GM12878 (cell line): ENCODE data around the gene TUNAR. TPM values are rescaled to one million over a fixed set of nuclear protein-coding genes. Genes with fewer than 3 reads are reported as not detected.

Source experiments
- ATAC-seq: fragments of 200-7000 bp; cut with Tn5 transposase; 3 replicates; pipeline ENCODE4 v1.9.1; 2020; ENCODE audit warnings: mild to moderate bottlenecking, moderate library complexity
- BruUV-seq: library from RNA; stranded (reverse); fragments of 400-500 nt; replicated peaks from 2 replicates; lab custom pipeline; 2021; lab: Mats Ljungman, UMichigan
- CTCF ChIA-PET: fragments of 300-600 bp; sonication (Branson Sonifier 250); formaldehyde crosslinking; extraction: SDS; loops from one replicate; lab custom pipeline; 2021; ENCODE audit warnings: inconsistent platforms; lab: Yijun Ruan, JAX
- POLR2A ChIA-PET: fragments of 350-600 bp; formaldehyde crosslinking; extraction: SDS; loops from one replicate; lab custom pipeline; 2021; ENCODE audit warnings: inconsistent platforms; lab: Charles Lee
- RAD21 ChIA-PET: fragments of 300-600 bp; sonication (Branson Sonifier 250); formaldehyde crosslinking; loops from one replicate; lab custom pipeline; 2023; ENCODE audit warnings: antibody characterized with exemption; ENCODE audit not compliant: unreplicated experiment; lab: Charles Lee
- SMC1A ChIA-PET: fragments of 300-600 bp; sonication (Branson Sonifier 250); formaldehyde crosslinking; loops from one replicate; lab custom pipeline; 2023; ENCODE audit not compliant: unreplicated experiment, uncharacterized antibody; lab: Charles Lee
- DNase-seq: peaks from one replicate; pipeline ENCODE4 v3.0.0-alpha.2; 2011; ENCODE audit warnings: low read depth, low spot score
- FAIRE-seq: peaks from 3 replicates; lab custom pipeline; 2011; peaks lifted over from hg19 to GRCh38; lab: Jason Lieb, UNC
- H2AFZ ChIP-seq: 2 replicates; pipeline ENCODE4 v1.6.0; 2011; ENCODE audit warnings: low read depth, low read length, control low read depth; ENCODE audit not compliant: control insufficient read depth
- H3K27ac ChIP-seq: 2 replicates; pipeline ENCODE4 v1.5.1; 2011; ENCODE audit warnings: control low read depth; ENCODE audit not compliant: control insufficient read depth, insufficient read depth
- H3K27me3 ChIP-seq, 2 experiments: replicated peaks in 1 of 2; 2 replicates each; pipeline versions ENCODE4 v1.6.0 to v1.6.1; 2011; ENCODE audit warnings: low read length in 1 of 2; ENCODE audit not compliant: control insufficient read depth in 2 of 2, insufficient read depth in 2 of 2
- H3K36me3 ChIP-seq, 2 experiments: 2 replicates each; pipeline ENCODE4 v1.5.1; 2011; ENCODE audit warnings: low read length in 1 of 2; ENCODE audit not compliant: control insufficient read depth in 2 of 2, insufficient read depth in 2 of 2
- H3K4me1 ChIP-seq: 2 replicates; pipeline ENCODE4 v1.6.1; 2011; ENCODE audit warnings: mild to moderate bottlenecking, low read length, moderate library complexity, mixed read lengths; ENCODE audit not compliant: control insufficient read depth, insufficient read depth
- H3K4me2 ChIP-seq: 2 replicates; pipeline ENCODE4 v1.6.0; 2011; ENCODE audit warnings: control low read depth; ENCODE audit not compliant: control insufficient read depth, insufficient read depth
- H3K4me3 ChIP-seq: fragments of 200-600 bp; sonication (generic); 2 replicates; pipeline ENCODE4 v1.5.1; 2016
- H3K79me2 ChIP-seq: 2 replicates; pipeline ENCODE4 v1.6.0; 2011; ENCODE audit warnings: low read length; ENCODE audit not compliant: control insufficient read depth, insufficient read depth
- H3K9ac ChIP-seq: 2 replicates; pipeline ENCODE4 v1.8.0; 2011; ENCODE audit warnings: low read length, control low read depth, mixed read lengths; ENCODE audit not compliant: control insufficient read depth, insufficient read depth
- H3K9me3 ChIP-seq: replicated peaks from 3 replicates; pipeline ENCODE4 v1.5.1; 2011; ENCODE audit warnings: mild to moderate bottlenecking, low read length; ENCODE audit not compliant: control insufficient read depth, insufficient read depth
- H4K20me1 ChIP-seq: 2 replicates; pipeline ENCODE4 v1.6.0; 2011; ENCODE audit not compliant: control insufficient read depth, insufficient read depth
- CEBPB ChIP-seq, 2 experiments: fragments of 150-350 bp in 1 of 2; IDR thresholded peaks; 2 replicates each; pipeline ENCODE4 v1.6.1; 2012 to 2014; ENCODE audit warnings: low read depth in 2 of 2, low read length in 2 of 2, borderline replicate concordance in 1 of 2, inconsistent platforms in 1 of 2
- CREM ChIP-seq: IDR thresholded peaks from 2 replicates; pipeline ENCODE4 v1.6.1; 2014; ENCODE audit warnings: antibody characterized with exemption, low read depth
- E2F8 ChIP-seq: fragments of 450-650 bp; IDR thresholded peaks from 2 replicates; pipeline ENCODE4 v1.6.1; 2018; ENCODE audit warnings: mild to moderate bottlenecking, low read depth, moderate library complexity; ENCODE audit not compliant: partially characterized antibody
- KLF5 ChIP-seq: fragments of 450-650 bp; IDR thresholded peaks from 2 replicates; pipeline ENCODE4 v1.6.1; 2014; ENCODE audit warnings: mild to moderate bottlenecking; ENCODE audit not compliant: partially characterized antibody
- MXI1 ChIP-seq: fragments of 150-350 bp; IDR thresholded peaks from 2 replicates; pipeline ENCODE4 v1.6.1; 2011; ENCODE audit warnings: low read depth, mild to moderate bottlenecking, inconsistent platforms, low read length, improper control_type of control experiment
- NR2C1 ChIP-seq: fragments of 450-650 bp; IDR thresholded peaks from 2 replicates; pipeline ENCODE4 v1.6.1; 2017; ENCODE audit warnings: antibody characterized with exemption, mild to moderate bottlenecking, moderate library complexity
- SUZ12 ChIP-seq: fragments of 200-600 bp; sonication (generic); IDR thresholded peaks from one replicate; pipeline ENCODE4 v1.6.1; 2018; ENCODE audit warnings: antibody characterized with exemption, mild to moderate bottlenecking; ENCODE audit not compliant: unreplicated experiment
- TCF3 ChIP-seq: IDR thresholded peaks from 2 replicates; pipeline ENCODE4 v1.6.1; 2012; ENCODE audit warnings: low read depth, mild to moderate bottlenecking, low read length, borderline replicate concordance; ENCODE audit not compliant: insufficient read depth
- WGBS: methylation state at CpG from one replicate; pipeline ENCODE4 v1.1.6; 2016; ENCODE audit warnings: low lambda C conversion rate; ENCODE audit not compliant: insufficient replicate concordance, insufficient coverage; ENCODE audit errors: missing lambda C conversion rate; 5-methylcytosine and 5-hydroxymethylcytosine counted together
- in situ Hi-C: fragments of 300-500 bp; cut with MboI; formaldehyde crosslinking; loops from 9 replicates; pipeline ENCODE4 v1.14.3; 2018; ENCODE audit warnings: mixed read lengths
- intact Hi-C: fragments of 100-400 bp; cut with micrococcal nuclease; formaldehyde crosslinking; loops from one replicate; pipeline ENCODE4 v1.14.2; 2022; ENCODE audit not compliant: unreplicated experiment
- polyA plus RNA-seq, 11 experiments: library from polyadenylated mRNA; depleted of rRNA in 4 of 11; unstranded in 6 of 11; stranded (reverse) in 5 of 11; fragments of >200 nt; fragmentation: Nextera tagmentation in 4 of 11; fragmentation: Illumina TruSeq in 1 of 11; extraction: Ambion mirVana in 4 of 11; extraction: Trizol in 1 of 11; gene quantifications; 1 replicate in 1 of 11; 2 replicates in 10 of 11; pipeline versions ENCODE4 v1.2.1 to v1.2.3, GENCODE V29; 2011 to 2016; ENCODE audit warnings: inconsistent platforms in 2 of 11, missing spikeins in 2 of 11, low read depth in 1 of 11
- total RNA-seq, 4 experiments: library from RNA; depleted of rRNA in 3 of 4; stranded (reverse); fragments of >200 nt in 3 of 4; fragmentation: Illumina TruSeq in 1 of 4; extraction: Trizol in 1 of 4; gene quantifications; 2 replicates each; pipeline versions ENCODE4 v1.2.1 to v1.2.3, GENCODE V29; 2013 to 2021
- TF ChIP-seq, protein P1 (sequence below): IDR thresholded peaks from 2 replicates; pipeline ENCODE4 v1.6.1; 2012; ENCODE audit warnings: low read depth, low read length, improper control_type of control experiment
- TF ChIP-seq, protein P2 (sequence below): fragments of 450-650 bp; IDR thresholded peaks from 2 replicates; pipeline ENCODE4 v1.6.1; 2016; ENCODE audit warnings: mild to moderate bottlenecking

Gene TUNAR
- total and polyA plus RNA-seq, 10 of the 15 experiments (the other 5 are each of a cell fraction or from before 2014, with no cell fraction given), result 0.02 TPM; not detected in 9

DNA sequence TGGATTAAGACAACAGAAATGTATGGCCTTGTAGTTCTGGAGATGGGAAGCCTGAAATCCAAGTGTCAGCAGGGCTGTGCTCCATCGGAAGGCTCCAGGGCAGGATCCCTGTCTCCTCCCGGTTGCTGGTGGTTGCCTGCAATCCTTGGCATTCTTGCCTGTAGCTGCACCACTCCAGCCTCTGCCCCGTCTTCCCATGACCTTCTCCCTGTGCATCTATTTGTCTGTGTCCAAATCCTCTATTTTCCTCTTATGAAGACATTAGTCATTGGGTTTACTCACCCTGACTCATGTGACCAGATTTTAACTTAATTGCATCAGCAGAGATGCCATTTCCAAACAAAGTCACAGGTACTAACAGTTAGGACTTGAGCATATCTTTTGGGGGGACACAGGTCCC is 15.1 kb downstream of the TUNAR start (continued):
- TF ChIP-seq TCF3 (no peak), NR2C1 (no peak), MXI1 (no peak)

GRCh38 chr14:95892142-95892541 is 15.5 kb downstream of the TUNAR start:
- BruUV-seq, result no TSS peak
- no peak for ATAC-seq

More at GRCh38 chr14:95892142-95892541, 15.5 kb downstream of the TUNAR start:
- no peak overlapping the region for H2AFZ ChIP-seq
- ChIA-PET RAD21 (no interaction called here), POLR2A (no interaction called here), CTCF (no interaction called here), SMC1A (no interaction called here)
- no peak overlapping the region for H3K4me3 ChIP-seq
- no peak overlapping the region for H3K27ac ChIP-seq
- no peaks in the 10 kb centered on the region for H3K9me3 ChIP-seq
- no peaks in the 10 kb centered on the region for H3K36me3 ChIP-seq
- H4K20me1 ChIP-seq, result no peaks in the 10 kb centered on the region
- in situ Hi-C loops, result no loop called here
- WGBS, result 46% methylated on average over 11 of the region's 11 CpGs
- TF ChIP-seq KLF5, result no peak
- TF ChIP-seq, protein P1, sequence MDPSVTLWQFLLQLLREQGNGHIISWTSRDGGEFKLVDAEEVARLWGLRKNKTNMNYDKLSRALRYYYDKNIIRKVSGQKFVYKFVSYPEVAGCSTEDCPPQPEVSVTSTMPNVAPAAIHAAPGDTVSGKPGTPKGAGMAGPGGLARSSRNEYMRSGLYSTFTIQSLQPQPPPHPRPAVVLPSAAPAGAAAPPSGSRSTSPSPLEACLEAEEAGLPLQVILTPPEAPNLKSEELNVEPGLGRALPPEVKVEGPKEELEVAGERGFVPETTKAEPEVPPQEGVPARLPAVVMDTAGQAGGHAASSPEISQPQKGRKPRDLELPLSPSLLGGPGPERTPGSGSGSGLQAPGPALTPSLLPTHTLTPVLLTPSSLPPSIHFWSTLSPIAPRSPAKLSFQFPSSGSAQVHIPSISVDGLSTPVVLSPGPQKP, result no peak
- TF ChIP-seq CREM, result no peak
- TF ChIP-seq, protein P2, sequence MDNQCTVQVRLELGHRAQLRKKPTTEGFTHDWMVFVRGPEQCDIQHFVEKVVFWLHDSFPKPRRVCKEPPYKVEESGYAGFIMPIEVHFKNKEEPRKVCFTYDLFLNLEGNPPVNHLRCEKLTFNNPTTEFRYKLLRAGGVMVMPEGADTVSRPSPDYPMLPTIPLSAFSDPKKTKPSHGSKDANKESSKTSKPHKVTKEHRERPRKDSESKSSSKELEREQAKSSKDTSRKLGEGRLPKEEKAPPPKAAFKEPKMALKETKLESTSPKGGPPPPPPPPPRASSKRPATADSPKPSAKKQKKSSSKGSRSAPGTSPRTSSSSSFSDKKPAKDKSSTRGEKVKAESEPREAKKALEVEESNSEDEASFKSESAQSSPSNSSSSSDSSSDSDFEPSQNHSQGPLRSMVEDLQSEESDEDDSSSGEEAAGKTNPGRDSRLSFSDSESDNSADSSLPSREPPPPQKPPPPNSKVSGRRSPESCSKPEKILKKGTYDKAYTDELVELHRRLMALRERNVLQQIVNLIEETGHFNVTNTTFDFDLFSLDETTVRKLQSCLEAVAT, result no peak
- no peak for TF ChIP-seq SUZ12
- TF ChIP-seq CEBPB (IDR thresholded peaks at IDR 0.05; ENCODE audit: borderline replicate concordance in 1 of 2, low read depth in 2 of 2, low read length in 2 of 2), result no peak
- no peak for TF ChIP-seq E2F8
- H3K9ac ChIP-seq, result no peak overlapping the region
- H3K4me2 ChIP-seq, result no peak overlapping the region
- no peaks in the 10 kb centered on the region for H3K4me1 ChIP-seq
- H3K79me2 ChIP-seq, result no peaks in the 10 kb centered on the region
- H3K27me3 ChIP-seq, result peaks cover 0 to 4% of the 10 kb centered on the region in 2 experiments; a peak in 3 of 4 replicates
- no peak for FAIRE-seq
- intact Hi-C loops, result no loop called here
- no peak for DNase-seq
